ENCODE data around the gene ZNF581.
A peak's percentile ranks its signal among the peaks of the same experiment; 100 is the strongest.

ZNF581 gene

GRCh38 chr19:55611983-55612645, 31.3 kb upstream of the ZNF581 start:
- DNase-seq: no peak

- DNase-seq: no peak
These were observed 30.1 kb upstream of the ZNF581 start for GRCh38 chr19:55613396-55613795.

- no peak for DNase-seq
These were observed 29.3 kb upstream of the ZNF581 start for GRCh38 chr19:55613930-55614710.

- no peak for DNase-seq
These were observed 28.5 kb upstream of the ZNF581 start for GRCh38 chr19:55614711-55615542.

- no peak for DNase-seq
These were observed 27.7 kb upstream of the ZNF581 start for GRCh38 chr19:55615543-55616394.

GRCh38 chr19:55616395-55616875, 27.0 kb upstream of the ZNF581 start:
- no peak for DNase-seq

GRCh38 chr19:55617426-55617825, 26.0 kb upstream of the ZNF581 start:
- no peak for DNase-seq

- DNase-seq: no peak
These were observed 25.0 kb upstream of the ZNF581 start for GRCh38 chr19:55618426-55618825.

- no peak for DNase-seq
These were observed 24.2 kb upstream of the ZNF581 start for GRCh38 chr19:55619286-55619685.

- no peak for DNase-seq
These were observed 22.8 kb upstream of the ZNF581 start for GRCh38 chr19:55620410-55621204.

GRCh38 chr19:55621205-55621672, 22.2 kb upstream of the ZNF581 start:
- DNase-seq: no peak

- DNase-seq: no peak
These were observed 21.7 kb upstream of the ZNF581 start for GRCh38 chr19:55621673-55622231.

GRCh38 chr19:55622242-55622969, 21.0 kb upstream of the ZNF581 start:
- DNase-seq: no peak

- DNase-seq: no peak
These were observed 20.3 kb upstream of the ZNF581 start for GRCh38 chr19:55623130-55623529.

- DNase-seq: no peak
These were observed 19.9 kb upstream of the ZNF581 start for GRCh38 chr19:55623561-55623960.

- peak; percentile 84 for DNase-seq
These were observed 19.1 kb upstream of the ZNF581 start, which contains the start of gene ZNF784 for GRCh38 chr19:55624109-55625003. TSS of gene ZNF784 (minus strand) at chr19:55624566. CDS start at chr19:55624561, 5 bp downstream.

- no peak for DNase-seq
These were observed 18.5 kb upstream of the ZNF581 start for GRCh38 chr19:55625004-55625326.

GRCh38 chr19:55626350-55626749, 17.1 kb upstream of the ZNF581 start:
- DNase-seq: no peak

- DNase-seq: no peak
These were observed 11.0 kb upstream of the ZNF581 start for GRCh38 chr19:55632463-55632834.
